IMR-90 (cell line): ENCODE data around the gene USP17L12. TPM values are rescaled to one million over a fixed set of nuclear protein-coding genes. Genes with fewer than 3 reads are reported as not detected.
"Not testable (repeated sequence)": the region's sequence is repeated elsewhere in the genome, so short reads cannot be mapped to it uniquely, and the experiment has no call there.

ENCODE experiments used
- ATAC-seq: fragments of 200-7000 bp; cut with Tn5 transposase; 2 replicates; pipeline ENCODE4 v1.9.1; 2020; ENCODE audit warnings: low read depth, mild to moderate bottlenecking, moderate library complexity
- BruUV-seq: library from RNA; stranded (reverse); fragments of 400-500 nt; replicated peaks from 2 replicates; lab custom pipeline; 2021; lab: Mats Ljungman, UMichigan
- CTCF ChIA-PET: fragments of 300-600 bp; formaldehyde crosslinking; extraction: SDS; loops from one replicate; lab custom pipeline; 2021; ENCODE audit warnings: antibody characterized with exemption; lab: Yijun Ruan, JAX
- POLR2A ChIA-PET: fragments of 300-600 bp; sonication (Branson Sonifier 250); formaldehyde crosslinking; loops from one replicate; lab custom pipeline; 2022; ENCODE audit warnings: antibody characterized with exemption; ENCODE audit not compliant: unreplicated experiment; lab: Charles Lee
- DNase-seq: peaks from one replicate; pipeline ENCODE4 v3.0.0; 2013
- H2AFZ ChIP-seq: replicated peaks from 2 replicates; pipeline ENCODE3; 2013; ENCODE audit warnings: low read length, mild to moderate bottlenecking; ENCODE audit not compliant: poor library complexity
- H2AK5ac ChIP-seq: 2 replicates; pipeline ENCODE4 v1.6.1; 2013; ENCODE audit warnings: low read depth, low read length, inconsistent platforms
- H2AK9ac ChIP-seq: replicated peaks from 2 replicates; pipeline ENCODE3; 2013; ENCODE audit warnings: mild to moderate bottlenecking, low read depth, low read length, moderate library complexity; ENCODE audit not compliant: poor library complexity
- H2BK120ac ChIP-seq: 2 replicates; pipeline ENCODE4 v1.6.1; 2013; ENCODE audit warnings: low read depth, low read length, inconsistent platforms
- H2BK15ac ChIP-seq: 3 replicates; pipeline ENCODE4 v1.6.1; 2013; ENCODE audit warnings: low read depth, low read length, inconsistent platforms
- H2BK20ac ChIP-seq: 2 replicates; pipeline ENCODE4 v1.6.1; 2013; ENCODE audit warnings: low read depth, mild to moderate bottlenecking, inconsistent platforms, low read length, moderate library complexity
- H2BK5ac ChIP-seq: 2 replicates; pipeline ENCODE4 v1.6.1; 2013; ENCODE audit warnings: mild to moderate bottlenecking, low read depth, low read length, inconsistent platforms; ENCODE audit not compliant: poor library complexity, severe bottlenecking
- H3K14ac ChIP-seq: replicated peaks from 2 replicates; pipeline ENCODE4 v1.6.1; 2013; ENCODE audit warnings: low read depth, low read length, inconsistent platforms
- H3K18ac ChIP-seq: 2 replicates; pipeline ENCODE4 v1.6.1; 2013; ENCODE audit warnings: low read depth, low read length, control low read depth
- H3K23ac ChIP-seq: 2 replicates; pipeline ENCODE4 v1.6.1; 2013; ENCODE audit warnings: low read depth, low read length, inconsistent platforms
- H3K27ac ChIP-seq: 2 replicates; pipeline ENCODE4 v1.5.1; 2013; ENCODE audit warnings: mild to moderate bottlenecking, control low read depth, low read length; ENCODE audit not compliant: insufficient read depth
- H3K27me3 ChIP-seq: 2 replicates; pipeline ENCODE4 v1.6.1; 2013; ENCODE audit warnings: low read length; ENCODE audit not compliant: control insufficient read depth, insufficient read depth
- H3K36me3 ChIP-seq: 2 replicates; pipeline ENCODE4 v1.6.1; 2013; ENCODE audit warnings: low read length, mixed read lengths; ENCODE audit not compliant: control insufficient read depth, insufficient read depth
- H3K4ac ChIP-seq: 2 replicates; pipeline ENCODE4 v1.6.1; 2013; ENCODE audit warnings: low read depth, low read length, inconsistent platforms
- H3K4me1 ChIP-seq: 2 replicates; pipeline ENCODE4 v1.6.1; 2013; ENCODE audit warnings: low read length, mixed read lengths; ENCODE audit not compliant: control insufficient read depth, insufficient read depth
- H3K4me2 ChIP-seq: 2 replicates; pipeline ENCODE4 v1.6.1; 2013; ENCODE audit warnings: low read depth, mild to moderate bottlenecking, control low read depth, low read length, moderate library complexity
- H3K4me3 ChIP-seq: 2 replicates; pipeline ENCODE4 v1.5.1; 2013; ENCODE audit warnings: low read depth, mild to moderate bottlenecking, control low read depth, low read length, moderate library complexity; ENCODE audit not compliant: insufficient read depth
- H3K56ac ChIP-seq: 2 replicates; pipeline ENCODE4 v1.6.1; 2013; ENCODE audit warnings: low read length, inconsistent platforms; ENCODE audit not compliant: insufficient read depth; ENCODE audit errors: extremely low read depth
- H3K79me1 ChIP-seq, 2 experiments: 2 replicates each; pipeline ENCODE4 v1.6.1; 2013; ENCODE audit warnings: low read length in 2 of 2, inconsistent platforms in 1 of 2, low read depth in 1 of 2
- H3K9ac ChIP-seq: 2 replicates; pipeline ENCODE4 v1.6.1; 2013; ENCODE audit warnings: low read depth, low read length, control low read depth
- H3K9me1 ChIP-seq: 2 replicates; pipeline ENCODE4 v1.6.1; 2013; ENCODE audit warnings: low read length, inconsistent platforms; ENCODE audit not compliant: insufficient read depth
- H3K9me3 ChIP-seq: 2 replicates; pipeline ENCODE4 v1.6.1; 2013; ENCODE audit warnings: low read length; ENCODE audit not compliant: control insufficient read depth, insufficient read depth
- H4K20me1 ChIP-seq: 2 replicates; pipeline ENCODE4 v1.6.1; 2013; ENCODE audit warnings: low read length, inconsistent platforms; ENCODE audit not compliant: insufficient read depth
- H4K5ac ChIP-seq: 2 replicates; pipeline ENCODE4 v1.6.1; 2013; ENCODE audit warnings: mild to moderate bottlenecking, low read depth, low read length, control low read depth
- H4K8ac ChIP-seq, 2 experiments: 2 replicates each; pipeline ENCODE4 v1.6.1; 2013; ENCODE audit warnings: low read depth in 2 of 2, low read length in 2 of 2, control low read depth in 1 of 2, inconsistent platforms in 1 of 2
- H4K91ac ChIP-seq: 2 replicates; pipeline ENCODE4 v1.6.1; 2013; ENCODE audit warnings: low read depth, low read length, inconsistent platforms; ENCODE audit not compliant: insufficient read depth
- WGBS, 2 experiments: methylation state at CpG; one replicate each; pipeline versions ENCODE4 v1.1.5 to v1.1.7; 2013; ENCODE audit warnings: missing lambda C conversion rate in 2 of 2; ENCODE audit not compliant: insufficient read length in 1 of 2; ENCODE audit errors: extremely low coverage in 2 of 2; 5-methylcytosine and 5-hydroxymethylcytosine counted together
- dilution Hi-C: fragments of 300-500 bp; cut with HindIII; formaldehyde crosslinking; loops from one replicate; pipeline ENCODE4 v1.14.3; 2018; ENCODE audit warnings: low sequenced_read_pairs; ENCODE audit not compliant: unreplicated experiment
- in situ Hi-C: fragments of 300-500 bp; cut with MboI; formaldehyde crosslinking; loops from 3 replicates; pipeline ENCODE4 v1.14.3; 2019; ENCODE audit warnings: low sequenced_read_pairs, inconsistent platforms, mixed read lengths
- intact Hi-C: fragments of 100-400 bp; cut with micrococcal nuclease; formaldehyde crosslinking; loops from 2 replicates; pipeline ENCODE4 v1.10.0; 2022
- polyA plus RNA-seq, 3 experiments: library from polyadenylated mRNA; depleted of rRNA; stranded (reverse); fragments of >200 nt; gene quantifications; 2 replicates each; pipeline ENCODE4 v1.2.3, GENCODE V29; 2012; ENCODE audit warnings: low replicate concordance in 1 of 3
- total RNA-seq: library from RNA; depleted of rRNA; stranded (reverse); fragments of >200 nt; gene quantifications from 2 replicates; pipeline ENCODE4 v1.2.3, GENCODE V29; 2012

USP17L12 gene
- total and polyA plus RNA-seq, 2 of the 4 experiments (the other 2 are of a cell fraction), result not detected

DNA sequence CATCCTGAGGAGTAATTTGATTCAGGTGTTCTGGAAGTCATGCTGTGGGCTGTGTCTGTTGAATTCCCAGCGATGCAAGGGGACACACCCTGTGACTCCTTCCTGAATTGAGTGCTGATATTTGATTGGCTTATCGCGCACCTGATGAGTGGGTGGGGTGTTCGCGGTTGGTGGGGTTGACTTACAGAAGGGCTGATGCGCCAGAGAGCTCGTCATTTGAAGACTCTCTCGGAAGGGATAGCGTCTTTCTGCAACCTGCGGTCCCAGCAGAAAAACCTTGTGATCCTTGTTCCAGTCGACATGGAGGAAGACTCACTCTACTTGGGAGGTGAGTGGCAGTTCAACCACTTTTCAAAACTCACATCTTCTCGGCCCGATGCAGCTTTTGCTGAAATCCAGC, 33.1 kb downstream of the USP17L12 start, which contains the start of gene USP17L19:
Gene USP17L19 (plus strand): TSS at position 301 of the 400 bp plus-strand sequence. CDS start 0 bp downstream, at position 301.
- H3K56ac ChIP-seq, H2AK5ac ChIP-seq, H3K4ac ChIP-seq, H2BK15ac ChIP-seq, POLR2A ChIA-PET, H2AK9ac ChIP-seq, BruUV-seq, H3K9ac ChIP-seq, dilution Hi-C loops, H3K9me1 ChIP-seq, H3K27me3 ChIP-seq, intact Hi-C loops, H3K79me1 ChIP-seq, H2BK20ac ChIP-seq, H3K27ac ChIP-seq, H4K8ac ChIP-seq, H3K4me2 ChIP-seq, H4K20me1 ChIP-seq, H2AFZ ChIP-seq, H3K9me3 ChIP-seq, H3K14ac ChIP-seq, in situ Hi-C loops, H3K23ac ChIP-seq, DNase-seq, H2BK5ac ChIP-seq, H4K91ac ChIP-seq, H3K4me3 ChIP-seq, H2BK120ac ChIP-seq, H3K36me3 ChIP-seq, H3K18ac ChIP-seq, CTCF ChIA-PET, ATAC-seq, H4K5ac ChIP-seq, H3K4me1 ChIP-seq: not testable (repeated sequence)
- WGBS, 2 experiments, result no CpG with 5 or more reads among the region's 13 CpGs

DNA sequence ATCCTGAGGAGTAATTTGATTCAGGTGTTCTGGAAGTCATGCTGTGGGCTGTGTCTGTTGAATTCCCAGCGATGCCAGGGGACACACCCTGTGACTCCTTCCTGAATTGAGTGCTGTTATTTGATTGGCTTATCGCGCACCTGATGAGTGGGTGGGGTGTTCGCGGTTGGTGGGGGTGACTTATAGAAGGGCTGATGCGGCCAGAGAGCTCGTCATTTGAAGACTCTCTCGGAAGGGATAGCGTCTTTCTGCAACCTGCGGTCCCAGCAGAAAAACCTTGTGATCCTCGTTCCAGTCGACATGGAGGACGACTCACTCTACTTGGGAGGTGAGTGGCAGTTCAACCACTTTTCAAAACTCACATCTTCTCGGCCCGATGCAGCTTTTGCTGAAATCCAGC, 37.9 kb downstream of the USP17L12 start, which contains the start of gene USP17L20:
Gene USP17L20 (plus strand): TSS at position 301 of the 400 bp plus-strand sequence. CDS start 0 bp downstream, at position 301.
- H2BK15ac ChIP-seq, CTCF ChIA-PET, DNase-seq, H3K56ac ChIP-seq, H3K4me2 ChIP-seq, H3K4me1 ChIP-seq, H3K9ac ChIP-seq, H2BK120ac ChIP-seq, H3K36me3 ChIP-seq, ATAC-seq, dilution Hi-C loops, H2AK9ac ChIP-seq, H3K4me3 ChIP-seq, in situ Hi-C loops, H2BK20ac ChIP-seq, POLR2A ChIA-PET, H3K9me3 ChIP-seq, H2BK5ac ChIP-seq, H3K14ac ChIP-seq, H3K27ac ChIP-seq, BruUV-seq, H4K8ac ChIP-seq, intact Hi-C loops, H4K91ac ChIP-seq, H3K9me1 ChIP-seq, H3K27me3 ChIP-seq, H3K18ac ChIP-seq, H3K4ac ChIP-seq, H4K20me1 ChIP-seq, H3K23ac ChIP-seq, H3K79me1 ChIP-seq, H2AFZ ChIP-seq, H4K5ac ChIP-seq, H2AK5ac ChIP-seq: not testable (repeated sequence)
- no CpG with 5 or more reads among the region's 15 CpGs for WGBS, 2 experiments
